NCI-H2107 treated with DMSO at 0.1 percent for 48 hours (cell line): ENCODE results near the gene PCNT.
"Not testable (repeated sequence)": the region's sequence is repeated elsewhere in the genome, so short reads cannot be mapped to it uniquely, and the experiment has no call there.

Experiments
- DNase-seq: peaks from one replicate; lab custom pipeline; 2025; ENCODE audit not compliant: unreplicated experiment; lab: John Stamatoyannopoulos, UW

PCNT gene

DNA sequence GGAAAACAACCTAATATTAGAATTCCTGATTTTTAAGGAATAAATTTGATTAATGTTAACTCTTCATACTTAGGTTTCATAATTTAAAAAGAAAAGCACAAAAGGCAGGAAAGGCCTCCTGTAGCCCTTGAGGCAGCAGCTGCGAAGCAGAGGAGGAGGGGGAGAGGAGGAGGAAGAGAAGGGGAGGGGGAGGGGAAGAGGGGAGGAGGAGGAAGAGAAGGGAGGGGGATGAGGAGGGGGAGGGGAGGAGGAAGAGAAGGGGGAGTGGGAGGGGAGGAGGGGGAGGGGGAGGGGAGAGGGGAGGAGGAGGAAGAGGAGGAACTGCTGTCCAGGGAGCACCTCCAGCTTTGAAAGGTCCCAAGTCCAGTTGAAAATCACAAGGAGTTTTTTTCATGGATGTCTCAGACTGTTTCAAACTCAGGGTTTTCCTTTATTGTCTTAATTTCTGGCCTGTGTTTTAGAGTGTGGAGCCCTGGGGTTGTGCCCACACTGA, 99.6 kb downstream of the PCNT start:
- no peak for DNase-seq

DNA sequence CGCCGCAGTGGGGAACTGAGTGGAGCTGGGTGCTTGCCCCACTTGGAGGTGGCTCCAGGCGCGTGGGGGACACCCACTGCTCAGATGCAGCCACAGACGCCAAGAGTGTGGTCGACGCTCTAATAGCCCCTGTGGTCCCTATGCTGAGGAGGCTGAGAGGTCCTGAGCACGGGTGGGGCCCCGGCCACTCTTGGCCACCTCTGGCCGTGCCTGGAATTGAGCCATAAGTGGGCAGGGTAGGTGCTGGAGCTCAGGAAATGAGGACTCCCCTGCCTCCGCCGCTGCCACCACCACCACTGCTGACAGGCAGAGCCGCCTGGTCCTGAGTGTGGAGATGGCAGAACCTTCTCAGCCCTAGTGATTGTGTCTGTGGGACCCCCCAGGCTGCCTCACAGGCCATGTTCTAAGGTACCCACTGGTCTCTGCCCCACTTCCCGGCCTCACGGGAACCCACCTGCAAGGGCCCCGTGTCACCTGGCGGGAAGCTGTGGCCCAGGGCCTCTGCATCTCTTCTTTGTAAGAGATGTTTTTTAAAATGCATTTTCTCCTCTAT, 100.2 kb downstream of the PCNT start:
- DNase-seq: no peak

DNA sequence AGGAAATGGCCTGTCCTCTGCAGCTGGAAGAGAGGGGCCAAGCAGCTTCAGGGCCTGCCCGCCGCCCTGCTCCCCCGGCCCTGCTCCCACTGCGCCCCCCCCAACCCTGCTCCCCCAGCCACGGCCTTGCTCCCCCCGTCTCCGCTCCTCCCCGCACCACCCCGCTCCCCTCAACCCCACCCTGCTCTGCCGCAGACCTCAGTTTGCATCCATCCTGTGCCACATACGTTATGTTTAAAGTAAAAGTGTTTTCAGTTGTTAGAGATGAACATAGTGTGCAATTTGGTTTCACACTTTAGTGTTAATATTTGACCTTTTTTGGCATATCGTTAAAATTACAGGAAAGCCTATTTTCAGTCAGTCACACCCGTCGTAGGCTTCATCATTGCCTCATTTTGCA, 100.7 kb downstream of the PCNT start:
- DNase-seq: no peak

DNA sequence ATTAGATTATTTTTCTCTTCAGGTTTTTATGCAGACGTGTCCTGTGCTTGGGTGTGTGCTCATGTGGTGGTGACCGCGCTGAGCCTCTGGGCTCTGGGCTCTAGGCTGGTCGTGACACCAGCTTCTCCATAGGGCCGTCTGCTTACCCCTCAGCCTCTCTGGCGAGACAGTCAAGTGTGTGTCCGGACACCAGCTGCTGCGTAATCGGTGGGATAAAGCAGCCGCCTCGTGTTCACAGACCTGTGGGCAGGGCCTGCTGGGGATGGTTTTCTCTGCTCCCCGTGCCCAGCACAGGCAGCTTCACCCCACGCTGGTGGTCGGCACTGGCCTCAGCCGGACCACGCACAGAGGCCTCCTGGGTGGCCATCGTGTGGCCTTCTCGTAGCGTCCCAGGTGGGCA, 101.1 kb downstream of the PCNT start:
- DNase-seq: no peak

DNA sequence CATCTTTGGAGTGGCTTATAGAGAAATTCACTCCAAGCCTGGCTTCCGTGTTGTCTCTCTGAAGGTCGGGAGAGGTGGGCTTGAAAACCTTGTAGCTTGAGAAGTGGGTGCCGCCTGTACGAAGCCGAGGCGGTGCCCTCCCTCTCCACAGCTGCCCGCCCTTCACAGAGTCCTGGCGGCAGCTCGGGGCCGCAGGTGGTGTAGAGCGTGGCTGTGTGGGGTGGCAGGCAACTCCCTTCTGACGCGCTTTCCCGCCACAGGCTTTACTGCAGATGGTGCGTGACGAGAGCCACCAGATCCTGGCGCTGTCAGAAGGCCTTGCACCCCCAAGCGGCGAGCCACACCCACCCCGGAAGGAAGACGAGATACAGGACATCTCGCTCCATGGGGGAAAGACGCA, 101.6 kb downstream of the PCNT start:
- no peak for DNase-seq

DNA sequence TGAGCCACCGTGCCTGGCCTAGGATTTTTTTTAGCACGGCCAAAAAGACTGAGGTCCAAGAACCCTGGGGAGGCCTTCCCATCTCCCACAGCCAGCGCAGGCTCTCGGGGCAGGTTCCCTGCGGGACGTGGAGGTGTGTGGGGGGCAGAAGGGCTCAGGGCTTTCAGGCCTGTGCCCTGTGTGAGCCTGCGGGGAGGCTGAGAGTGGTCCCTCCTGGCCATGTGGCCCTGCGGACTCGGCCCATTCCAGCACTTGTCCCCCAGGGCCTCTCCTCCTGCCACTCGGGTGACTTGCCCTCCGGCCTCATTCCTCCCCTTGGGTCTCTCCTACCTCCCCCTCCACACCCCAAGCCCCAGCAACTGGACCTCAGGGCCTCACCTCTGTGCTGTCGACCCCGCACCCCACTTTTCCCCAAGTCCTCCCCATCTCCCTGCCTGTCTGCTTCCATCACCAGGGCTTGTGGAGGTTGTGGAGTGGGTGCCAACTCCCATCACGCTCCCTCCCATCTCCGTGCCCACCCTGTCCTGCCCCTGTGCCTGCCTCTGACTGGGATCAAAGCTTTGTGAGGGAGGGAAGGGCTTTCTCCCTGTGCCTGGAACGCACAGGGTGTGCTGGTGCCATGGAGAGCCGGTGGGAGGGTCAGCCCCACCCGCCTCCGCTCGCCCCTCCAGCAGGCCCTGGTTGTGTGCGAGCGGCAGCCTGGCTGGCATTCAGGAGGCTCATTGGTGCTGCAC, 102.5 kb downstream of the PCNT start:
- DNase-seq: no peak

DNA sequence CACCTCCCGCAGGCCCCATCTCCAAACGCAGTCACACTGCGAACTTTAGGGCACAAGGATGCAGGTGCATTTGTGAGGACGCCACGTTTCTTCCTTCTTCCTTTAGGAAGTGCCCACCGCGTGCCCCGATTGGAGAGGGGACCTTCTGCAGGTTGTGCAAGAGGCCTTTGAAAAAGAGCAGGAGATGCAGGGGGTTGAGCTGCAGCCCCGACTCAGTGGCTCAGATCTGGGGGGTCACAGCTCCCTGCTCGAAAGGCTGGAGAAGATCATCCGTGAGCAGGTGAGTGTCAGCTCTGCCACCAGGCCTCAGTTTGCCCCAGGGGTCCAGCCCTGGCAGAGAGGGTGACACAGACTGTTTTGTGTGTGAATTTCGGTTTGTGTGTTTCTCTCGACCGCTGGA, 103.6 kb downstream of the PCNT start:
- no peak for DNase-seq

DNA sequence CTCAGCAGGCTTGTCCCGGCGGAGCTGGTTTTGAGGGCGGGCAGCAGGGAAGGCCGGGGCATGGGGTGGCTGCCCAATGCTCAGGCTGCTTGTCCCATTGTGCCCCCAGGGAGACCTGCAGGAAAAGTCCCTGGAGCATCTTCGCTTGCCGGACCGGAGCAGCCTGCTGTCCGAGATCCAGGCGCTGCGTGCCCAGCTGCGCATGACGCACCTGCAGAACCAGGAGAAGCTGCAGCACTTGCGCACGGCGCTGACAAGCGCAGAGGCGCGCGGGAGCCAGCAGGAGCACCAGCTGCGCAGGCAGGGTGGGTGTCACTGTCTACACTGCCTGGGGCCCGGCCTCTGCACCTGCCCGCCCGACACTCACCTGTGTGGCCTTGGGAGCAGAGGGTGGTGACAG, 104.3 kb downstream of the PCNT start:
- DNase-seq: no peak

DNA sequence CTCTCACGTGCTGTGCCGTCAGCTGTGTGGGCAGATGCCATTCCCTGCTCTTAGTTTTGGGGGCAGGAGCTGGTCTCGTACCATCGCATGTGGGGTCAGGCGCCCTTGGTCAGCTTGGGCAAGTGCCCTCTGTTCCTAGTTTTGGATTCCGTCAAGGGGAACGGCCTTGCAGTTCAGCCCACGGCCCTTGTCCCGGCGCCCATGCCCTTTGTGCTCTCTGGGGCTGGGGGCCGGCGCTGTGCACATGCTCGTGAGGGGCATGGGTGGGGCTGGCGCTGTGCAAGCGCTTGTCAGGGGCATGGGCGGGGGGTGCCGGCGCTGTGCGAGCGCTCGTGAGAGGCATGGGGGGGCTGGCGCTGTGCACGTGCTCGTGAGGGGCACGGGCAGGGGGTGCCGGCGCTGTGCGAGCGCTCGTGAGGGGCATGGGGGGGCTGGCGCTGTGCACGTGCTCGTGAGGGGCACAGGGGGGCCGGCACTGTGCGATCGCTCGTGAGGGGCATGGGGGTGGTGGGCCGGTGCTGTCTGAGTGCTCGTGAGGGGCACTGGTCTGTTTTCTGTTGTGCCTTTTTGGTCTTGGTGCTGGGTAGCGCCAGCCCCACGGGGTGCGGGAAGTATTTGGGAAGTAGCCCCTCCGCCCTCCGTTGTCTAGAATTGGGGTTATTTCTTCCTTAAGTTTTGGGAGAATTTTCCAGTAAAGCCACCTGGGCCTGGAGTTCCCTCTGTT, 105.2 kb downstream of the PCNT start:
- no peak for DNase-seq

DNA sequence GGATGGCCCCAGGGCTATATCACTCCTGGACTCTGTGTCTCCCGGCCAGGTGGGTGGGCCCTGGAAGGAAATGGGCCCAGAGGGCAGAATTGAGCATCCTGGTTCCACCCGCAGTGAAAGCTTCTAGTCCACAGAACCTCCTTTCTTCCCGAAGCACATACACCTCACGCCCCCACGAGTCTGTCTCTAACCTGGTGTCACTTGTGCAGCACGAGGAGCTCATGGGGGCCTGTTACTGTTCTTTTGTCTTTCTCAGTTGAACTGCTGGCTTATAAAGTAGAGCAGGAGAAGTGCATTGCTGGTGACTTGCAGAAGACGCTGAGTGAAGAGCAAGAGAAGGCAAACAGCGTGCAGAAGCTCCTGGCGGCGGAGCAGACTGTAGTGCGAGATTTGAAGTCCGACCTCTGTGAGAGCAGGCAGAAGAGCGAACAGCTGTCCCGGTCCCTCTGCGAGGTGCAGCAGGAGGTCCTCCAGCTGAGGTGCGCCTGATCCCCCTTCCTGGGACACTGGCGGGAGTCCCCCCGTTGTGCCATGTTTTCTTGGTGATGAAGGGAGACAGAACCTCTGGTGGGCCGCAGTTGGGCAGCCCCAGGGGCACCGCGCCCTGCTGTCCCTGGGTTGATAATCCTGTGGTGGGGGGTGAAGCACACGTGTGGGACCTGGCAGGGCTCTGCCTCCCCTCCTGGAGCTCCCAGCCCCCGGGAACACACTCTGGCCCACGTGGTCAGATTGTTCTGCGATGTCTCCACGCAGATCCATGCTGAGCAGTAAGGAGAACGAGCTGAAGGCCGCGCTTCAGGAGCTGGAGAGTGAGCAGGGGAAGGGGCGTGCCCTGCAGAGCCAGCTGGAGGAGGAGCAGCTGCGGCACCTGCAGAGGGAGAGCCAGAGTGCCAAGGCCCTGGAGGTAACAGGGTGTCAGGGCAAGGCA, 106.1 kb downstream of the PCNT start:
- DNase-seq: no peak

DNA sequence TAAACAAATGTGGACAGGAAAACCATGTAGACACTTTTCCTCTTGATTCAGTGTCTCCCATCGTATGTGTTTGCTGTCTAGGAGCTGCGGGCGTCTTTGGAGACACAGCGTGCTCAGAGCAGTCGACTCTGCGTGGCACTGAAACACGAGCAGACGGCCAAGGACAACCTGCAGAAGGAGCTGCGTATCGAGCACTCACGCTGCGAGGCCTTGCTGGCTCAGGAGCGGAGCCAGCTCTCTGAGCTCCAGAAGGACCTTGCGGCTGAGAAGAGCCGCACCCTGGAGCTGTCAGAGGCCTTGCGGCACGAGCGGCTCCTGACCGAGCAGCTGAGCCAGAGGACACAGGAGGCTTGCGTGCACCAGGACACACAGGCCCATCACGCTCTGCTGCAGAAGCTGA, 107.5 kb downstream of the PCNT start:
- DNase-seq: no peak

DNA sequence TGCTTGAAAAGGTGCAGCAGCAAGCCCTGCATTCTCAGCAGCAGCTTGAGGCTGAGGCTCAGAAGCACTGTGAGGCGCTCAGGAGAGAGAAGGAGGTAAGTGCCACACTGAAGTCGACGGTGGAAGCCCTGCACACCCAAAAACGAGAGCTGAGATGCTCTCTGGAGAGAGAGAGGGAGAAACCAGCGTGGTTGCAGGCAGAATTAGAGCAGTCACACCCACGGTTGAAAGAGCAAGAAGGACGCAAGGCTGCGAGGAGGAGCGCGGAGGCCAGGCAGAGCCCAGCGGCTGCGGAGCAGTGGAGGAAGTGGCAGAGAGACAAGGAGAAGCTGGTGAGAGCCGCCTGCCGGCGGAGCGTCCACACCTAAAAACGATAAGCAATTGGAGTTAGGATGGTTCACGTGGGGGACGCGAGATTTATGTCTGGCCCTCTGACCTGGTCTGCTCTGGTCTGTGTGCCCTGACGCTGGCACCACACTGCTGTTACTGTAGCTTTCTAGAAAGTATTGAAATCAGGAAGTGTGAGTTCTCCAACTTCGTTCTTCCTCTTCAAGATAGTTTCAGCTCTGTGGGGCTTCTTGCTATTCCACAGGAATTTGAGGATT, 108.0 kb downstream of the PCNT start:
- DNase-seq: no peak

DNA sequence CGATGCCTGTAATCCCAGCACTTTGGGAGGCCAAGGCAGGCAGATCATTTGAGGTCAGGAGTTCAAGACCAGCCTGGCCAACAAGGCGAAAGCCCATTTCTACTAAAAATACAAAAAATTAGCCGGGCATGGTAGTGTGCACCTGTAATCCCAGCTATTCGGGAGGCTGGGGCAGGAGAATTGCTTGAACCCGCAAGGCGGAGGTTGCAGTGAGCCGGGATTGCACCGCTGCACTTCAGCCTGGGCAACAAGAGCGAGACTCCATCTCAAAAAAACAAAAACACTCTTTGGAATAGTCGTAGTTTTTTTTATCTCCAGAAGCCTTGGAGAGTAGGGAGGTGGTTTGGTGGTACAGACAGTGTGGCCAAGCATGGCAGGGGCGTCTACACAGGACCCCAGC, 109.2 kb downstream of the PCNT start:
- DNase-seq: not testable (repeated sequence)

DNA sequence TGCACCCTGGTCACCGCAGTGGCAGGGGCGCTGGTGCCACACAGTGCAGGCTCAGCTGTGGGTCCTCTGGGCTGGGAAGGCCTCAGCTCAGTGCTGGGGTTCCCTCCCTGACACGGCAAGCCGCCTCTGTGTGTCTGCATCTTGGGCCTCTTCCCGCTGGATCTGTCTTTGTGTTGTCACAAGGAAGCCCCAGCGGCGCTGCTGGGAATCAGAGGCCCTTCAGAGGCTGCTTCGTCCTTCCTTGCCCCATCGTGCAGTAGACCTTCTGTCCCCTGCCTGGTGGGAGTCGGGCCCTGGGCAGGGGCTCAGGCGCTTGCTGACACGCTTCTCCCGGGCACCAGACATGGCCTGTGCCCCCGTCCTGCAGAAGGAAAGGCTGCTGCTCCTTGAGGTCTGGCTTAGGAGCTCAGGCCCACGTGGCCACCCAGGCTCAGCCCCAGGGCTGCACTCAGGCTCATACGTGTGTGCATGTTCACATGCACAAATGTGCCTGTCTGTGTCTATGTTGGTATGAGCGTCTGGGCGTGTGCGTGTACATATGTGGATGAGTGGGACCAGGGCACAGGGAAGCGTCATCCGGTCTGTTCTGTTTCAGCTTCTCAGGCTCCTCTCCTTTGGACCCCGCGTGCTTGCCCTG, 110.5 kb downstream of the PCNT start:
- no peak for DNase-seq

DNA sequence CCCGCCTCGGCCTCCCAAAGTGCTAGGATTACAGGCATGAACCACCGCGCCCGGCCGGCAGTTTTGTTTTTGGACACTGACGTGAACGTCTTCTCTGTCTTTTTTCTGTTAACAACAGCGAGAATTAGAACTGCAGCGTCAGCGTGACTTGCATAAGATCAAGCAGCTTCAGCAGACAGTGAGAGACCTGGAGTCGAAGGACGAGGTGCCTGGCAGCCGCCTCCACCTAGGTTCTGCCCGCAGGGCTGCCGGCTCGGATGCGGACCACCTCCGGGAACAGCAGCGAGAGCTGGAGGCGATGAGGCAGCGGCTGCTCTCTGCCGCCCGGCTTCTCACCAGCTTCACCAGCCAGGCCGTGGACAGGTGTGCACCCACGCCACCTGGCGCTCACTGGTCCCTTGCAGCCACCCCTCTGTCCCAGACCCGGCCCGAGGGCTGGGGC, 111.9 kb downstream of the PCNT start:
- no peak for DNase-seq

DNA sequence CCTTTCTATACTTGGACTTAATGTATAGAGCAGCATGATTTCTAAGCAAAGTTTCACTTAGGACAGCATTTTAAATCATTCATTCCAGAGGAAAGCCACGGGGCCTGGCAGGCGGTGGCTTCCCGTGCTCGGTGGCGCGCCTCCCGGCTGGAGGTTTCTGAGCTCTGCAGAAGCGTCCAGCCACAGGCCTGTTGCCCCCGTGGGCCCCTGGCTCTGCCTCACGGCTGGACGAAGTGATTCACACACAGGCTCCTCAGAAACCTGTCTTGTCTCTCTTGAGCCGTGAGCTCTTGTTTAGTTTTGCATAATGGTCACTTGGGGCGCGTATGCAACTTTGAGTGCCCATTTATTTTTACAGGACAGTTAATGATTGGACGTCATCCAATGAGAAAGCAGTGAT, 112.7 kb downstream of the PCNT start:
- no peak for DNase-seq

DNA sequence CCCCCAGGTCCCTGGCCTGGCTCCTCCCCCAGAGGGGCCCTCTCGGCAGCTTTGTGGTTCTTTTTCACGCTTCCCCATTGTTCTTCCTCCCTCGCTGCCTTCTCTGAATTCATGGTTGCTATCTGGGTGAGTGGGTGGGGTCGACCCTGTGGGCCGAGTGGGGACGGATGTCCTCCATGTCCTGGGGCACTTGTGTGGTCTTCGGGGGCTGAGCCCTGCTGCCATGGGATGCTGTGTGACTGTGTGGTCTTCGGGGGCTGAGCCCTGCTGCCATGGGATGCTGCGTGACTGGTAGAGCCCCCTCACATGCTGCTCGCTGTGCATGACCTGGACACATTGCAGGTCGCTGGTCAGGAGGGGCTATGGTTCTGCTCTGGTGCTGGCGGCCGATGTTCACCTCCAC, 113.1 kb downstream of the PCNT start:
- DNase-seq: no peak

DNA sequence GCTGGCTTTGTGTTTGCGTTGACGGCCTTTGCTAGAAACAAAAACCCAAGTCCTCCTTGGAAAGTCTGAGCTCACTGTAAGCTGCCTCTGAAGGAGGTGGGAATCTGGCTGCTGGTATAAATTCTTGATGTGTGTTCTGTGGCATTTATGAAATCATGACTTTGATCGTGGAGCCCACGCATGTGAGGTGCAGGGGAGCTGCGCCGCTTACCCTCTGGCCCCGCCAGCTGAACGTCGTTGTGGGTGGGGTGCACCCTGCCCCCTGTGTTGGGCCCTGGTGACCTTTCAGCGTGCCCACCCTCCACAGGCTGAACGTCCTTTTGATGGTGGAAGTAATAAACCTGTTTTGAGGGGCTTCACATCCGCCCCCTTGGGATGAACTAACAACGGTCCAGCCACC, 113.6 kb downstream of the PCNT start:
- DNase-seq: no peak

DNA sequence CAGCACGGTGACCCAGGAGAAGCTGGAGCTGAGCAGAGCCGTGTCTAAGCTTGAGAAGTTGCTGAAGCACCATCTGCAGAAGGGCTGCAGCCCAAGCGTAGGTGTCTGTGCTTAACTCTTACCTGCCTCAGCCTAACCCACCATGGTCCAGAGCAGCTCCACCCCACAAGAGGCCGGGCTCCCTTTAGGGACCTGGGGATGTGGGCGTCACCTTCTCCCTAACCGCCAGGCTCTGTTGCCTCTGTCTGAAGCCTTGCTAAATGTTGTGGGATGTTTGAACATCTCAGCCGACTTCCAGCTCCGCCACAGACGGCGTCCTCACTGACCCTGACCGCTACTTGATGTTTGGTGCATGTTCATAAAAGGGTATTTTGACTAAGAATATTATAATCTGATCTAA, 114.3 kb downstream of the PCNT start:
- DNase-seq: no peak

DNA sequence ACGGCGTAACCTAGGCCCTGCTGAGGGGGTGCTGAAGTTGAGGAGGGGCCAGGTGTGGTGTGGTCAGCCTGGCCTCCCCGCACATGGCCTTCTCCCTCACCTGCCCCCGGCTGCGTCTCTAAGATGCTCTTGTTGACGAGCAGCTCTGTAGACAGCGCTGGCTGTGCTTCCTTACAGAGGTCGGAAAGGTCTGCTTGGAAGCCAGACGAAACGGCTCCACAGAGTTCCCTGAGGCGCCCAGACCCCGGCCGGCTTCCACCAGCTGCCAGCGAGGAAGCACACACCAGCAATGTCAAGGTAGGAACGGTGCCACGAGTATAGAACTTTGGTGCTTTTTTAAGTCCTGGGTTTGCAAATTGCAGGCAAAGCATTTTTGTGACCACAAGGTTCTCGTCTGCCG, 116.0 kb downstream of the PCNT start:
- no peak for DNase-seq
